SK-N-SH (cell line): ENCODE results near the gene SELENOH. TPM values are rescaled to one million over a fixed set of nuclear protein-coding genes. Genes with fewer than 3 reads are reported as not detected.

Experiments used
- CTCF ChIA-PET: fragments of 300-600, 350-600 bp; formaldehyde crosslinking; extraction: SDS; loops from one replicate; lab custom pipeline; 2021; lab: Yijun Ruan, JAX
- POLR2A ChIA-PET: fragments of 350-600 bp; sonication (Branson Sonifier 250); formaldehyde crosslinking; extraction: SDS; loops from one replicate; lab custom pipeline; 2020; ENCODE audit warnings: antibody characterized with exemption, inconsistent platforms; lab: Yijun Ruan, JAX
- DNase-seq: peaks from one replicate; pipeline ENCODE4 v3.0.0; 2012
- H2AFZ ChIP-seq: fragments of 200-600 bp; sonication (generic); 2 replicates; pipeline ENCODE4 v1.8.1; 2016; ENCODE audit warnings: antibody characterized with exemption, mild to moderate bottlenecking, low read depth
- H3F3A ChIP-seq: fragments of 200-600 bp; sonication (generic); replicated peaks from 2 replicates; pipeline ENCODE3; 2016; ENCODE audit warnings: antibody characterized with exemption, mild to moderate bottlenecking; ENCODE audit not compliant: insufficient read depth
- H3K27ac ChIP-seq, 2 experiments: fragments of 200-500 bp in 1 of 2; fragments of 200-600 bp in 1 of 2; sonication (Bioruptor generic) in 1 of 2; sonication (generic), shearing (Covaris generic) in 1 of 2; 2 replicates each; pipeline versions ENCODE4 v1.5.1 to v1.6.1; 2014 to 2016; ENCODE audit warnings: low read depth in 2 of 2, inconsistent platforms in 1 of 2, low read length in 1 of 2, mild to moderate bottlenecking in 1 of 2, mixed read lengths in 1 of 2
- H3K27me3 ChIP-seq: fragments of 200-600 bp; sonication (generic), shearing (Covaris generic); 2 replicates; pipeline ENCODE4 v1.6.1; 2016; ENCODE audit warnings: mixed run types; ENCODE audit not compliant: insufficient read depth
- H3K36me3 ChIP-seq, 2 experiments: fragments of 200-500 bp in 1 of 2; fragments of 200-600 bp in 1 of 2; sonication (Bioruptor generic) in 1 of 2; sonication (generic) in 1 of 2; replicated peaks in 1 of 2; 2 replicates each; pipeline versions ENCODE3 to v1.5.1; 2014 to 2016; ENCODE audit warnings: low read length in 1 of 2, mild to moderate bottlenecking in 1 of 2; ENCODE audit not compliant: insufficient read depth in 2 of 2, control insufficient read depth in 1 of 2
- H3K4me1 ChIP-seq, 2 experiments: fragments of 200-500 bp in 1 of 2; fragments of 200-600 bp in 1 of 2; sonication (Bioruptor generic) in 1 of 2; sonication (generic), shearing (Covaris generic) in 1 of 2; 2 replicates each; pipeline versions ENCODE4 v1.5.1 to v1.6.1; 2014 to 2016; ENCODE audit warnings: low read depth in 1 of 2, low read length in 1 of 2, mixed run types in 1 of 2; ENCODE audit not compliant: insufficient read depth in 2 of 2, control insufficient read depth in 1 of 2
- H3K4me2 ChIP-seq: fragments of 200-600 bp; sonication (generic), shearing (Covaris generic); 2 replicates; pipeline ENCODE4 v1.6.1; 2017; ENCODE audit warnings: mixed run types
- H3K4me3 ChIP-seq, 2 experiments: fragments of 200-500 bp in 1 of 2; fragments of 200-600 bp in 1 of 2; sonication (Bioruptor generic) in 1 of 2; sonication (generic), shearing (Covaris generic) in 1 of 2; 2 replicates each; pipeline versions ENCODE4 v1.5.1 to v1.8.1; 2014 to 2016; ENCODE audit warnings: low read depth in 2 of 2, inconsistent platforms in 1 of 2, low read length in 1 of 2, mild to moderate bottlenecking in 1 of 2, mixed read lengths in 1 of 2, moderate library complexity in 1 of 2
- H3K79me2 ChIP-seq: fragments of 200-600 bp; sonication (generic); 2 replicates; pipeline ENCODE4 v1.8.1; 2017; ENCODE audit warnings: mild to moderate bottlenecking; ENCODE audit not compliant: insufficient read depth
- H3K9ac ChIP-seq: fragments of 200-600 bp; sonication (generic); 2 replicates; pipeline ENCODE4 v1.6.1; 2017; ENCODE audit warnings: mixed run types
- H3K9me2 ChIP-seq: fragments of 200-600 bp; sonication (generic); 2 replicates; pipeline ENCODE4 v1.6.1; 2017; ENCODE audit warnings: mixed run types
- H3K9me3 ChIP-seq: fragments of 200-600 bp; sonication (generic); 2 replicates; pipeline ENCODE4 v1.6.1; 2017; ENCODE audit warnings: mixed run types, mild to moderate bottlenecking, moderate library complexity
- H4K20me1 ChIP-seq: fragments of 200-600 bp; sonication (generic); 2 replicates; pipeline ENCODE4 v1.6.1; 2017; ENCODE audit warnings: mild to moderate bottlenecking, mixed run types; ENCODE audit not compliant: insufficient read depth
- CHD2 ChIP-seq: fragments of 150-350 bp; IDR thresholded peaks from 2 replicates; pipeline ENCODE4 v1.6.1; 2018; ENCODE audit warnings: low read length; ENCODE audit not compliant: partially characterized antibody
- EP300 ChIP-seq, 2 experiments: IDR thresholded peaks; 2 replicates each; pipeline versions ENCODE4 v1.4.0 to v1.6.1; 2012; ENCODE audit warnings: borderline replicate concordance in 1 of 2, low read depth in 1 of 2, low read length in 1 of 2
- FOSL2 ChIP-seq: IDR thresholded peaks from 2 replicates; pipeline ENCODE4 v1.4.0; 2012; ENCODE audit warnings: low read depth, mild to moderate bottlenecking, moderate library complexity, borderline replicate concordance
- FOXJ3 ChIP-seq: sonication (generic); formaldehyde crosslinking; IDR thresholded peaks from 2 replicates; pipeline ENCODE4 v1.5.1; 2020; ENCODE audit warnings: mild to moderate bottlenecking, missing genetic modification reagents
- FOXM1 ChIP-seq: IDR thresholded peaks from 2 replicates; pipeline ENCODE4 v1.4.0; 2012; ENCODE audit warnings: low read depth, mild to moderate bottlenecking
- MEF2A ChIP-seq: IDR thresholded peaks from 2 replicates; pipeline ENCODE4 v1.4.0; 2012; ENCODE audit warnings: low read depth, borderline replicate concordance
- MXI1 ChIP-seq: IDR thresholded peaks from 2 replicates; pipeline ENCODE4 v1.6.1; 2012; ENCODE audit warnings: mild to moderate bottlenecking, low read depth, low read length, improper control_type of control experiment
- NRF1 ChIP-seq: IDR thresholded peaks from 2 replicates; pipeline ENCODE4 v1.6.1; 2012; ENCODE audit warnings: low read depth, mild to moderate bottlenecking, low read length
- RAD21 ChIP-seq: IDR thresholded peaks from 2 replicates; pipeline ENCODE4 v1.6.1; 2012; ENCODE audit warnings: mild to moderate bottlenecking, low read length
- RXRA ChIP-seq: IDR thresholded peaks from 2 replicates; pipeline ENCODE4 v1.4.0; 2012; ENCODE audit warnings: low read depth, mild to moderate bottlenecking, borderline replicate concordance
- SIN3A ChIP-seq: IDR thresholded peaks from 2 replicates; pipeline ENCODE4 v1.6.1; 2012; ENCODE audit warnings: low read depth, mild to moderate bottlenecking, low read length, moderate library complexity, borderline replicate concordance
- TEAD4 ChIP-seq: IDR thresholded peaks from 2 replicates; pipeline ENCODE4 v1.4.0; 2012; ENCODE audit warnings: mild to moderate bottlenecking, borderline replicate concordance; ENCODE audit not compliant: insufficient read depth
- YY1 ChIP-seq: IDR thresholded peaks from 2 replicates; pipeline ENCODE4 v1.4.0; 2012; ENCODE audit warnings: low read depth, mild to moderate bottlenecking
- WGBS: methylation state at CpG from one replicate; pipeline ENCODE4 v1.1.6; 2017; ENCODE audit warnings: low lambda C conversion rate; 5-methylcytosine and 5-hydroxymethylcytosine counted together
- polyA plus RNA-seq, 3 experiments: library from polyadenylated mRNA; depleted of rRNA; stranded (reverse); fragments of >200 nt; gene quantifications; 2 replicates each; pipeline ENCODE4 v1.2.3, GENCODE V29; 2012
- TF ChIP-seq, protein P1 (sequence below): fragments of 200-600 bp; sonication (generic); IDR thresholded peaks from 2 replicates; pipeline ENCODE4 v1.6.1; 2017; ENCODE audit warnings: antibody characterized with exemption, mild to moderate bottlenecking, moderate library complexity
- TF ChIP-seq, protein P2 (sequence below): IDR thresholded peaks from 2 replicates; pipeline ENCODE4 v1.4.0; 2012; ENCODE audit warnings: low read depth, borderline replicate concordance

SELENOH gene
- polyA plus RNA-seq, 1 of the 3 experiments (the other 2 are of a cell fraction) = 333 TPM

DNA sequence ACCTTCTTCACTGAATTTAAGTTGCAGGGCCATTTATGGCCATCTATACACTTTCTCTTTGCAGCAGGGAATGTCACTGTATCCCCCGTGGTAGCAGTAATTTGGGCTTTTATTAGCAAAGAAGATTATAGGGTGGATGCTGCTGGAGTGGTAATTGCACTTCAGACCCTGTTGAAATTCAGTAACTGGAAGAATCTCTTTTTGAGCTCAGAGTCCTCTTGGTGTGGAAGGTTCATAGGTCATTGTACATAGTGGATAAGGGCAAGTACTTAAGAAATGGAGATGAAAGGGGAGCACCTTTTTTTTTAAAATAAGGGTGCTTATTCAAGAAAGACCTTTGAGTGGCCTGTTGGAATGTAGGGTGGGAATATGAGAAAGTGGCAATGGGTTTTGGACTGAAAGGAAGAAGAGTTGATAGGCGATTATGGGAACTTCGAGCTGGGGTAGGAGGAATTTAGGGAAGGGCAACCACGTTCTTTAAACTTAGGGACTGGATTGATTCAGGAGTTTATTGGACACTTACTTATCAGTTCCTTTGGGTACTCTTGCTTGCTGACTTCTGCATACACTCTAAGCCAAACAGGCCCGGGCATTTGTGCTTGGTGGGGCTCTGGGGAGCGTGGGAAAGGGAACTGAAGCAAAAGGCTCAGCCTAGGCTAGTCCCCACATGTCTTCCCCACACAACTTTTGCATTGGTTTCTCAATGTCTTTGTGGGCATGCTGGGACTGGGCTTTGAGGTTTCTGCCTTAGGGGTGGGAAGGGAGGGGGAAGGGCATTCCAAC, 46.8 kb downstream of the SELENOH start:
- Histone ChIP-seq H3K79me2 (peaks cover 97% of the 10 kb centered on the region), H3K4me3 (no peak overlapping the region), H3K9me3 (no peaks in the 10 kb centered on the region), H3K27me3 (no peaks in the 10 kb centered on the region), H3F3A (peaks cover 5% of the 10 kb centered on the region), H3K4me1 (peaks cover 0 to 15% of the 10 kb centered on the region in 2 experiments; a peak in 2 of 4 replicates), H3K27ac (no peak overlapping the region), H3K4me2 (no peak overlapping the region), H4K20me1 (peaks cover 36% of the 10 kb centered on the region), H3K36me3 (peaks cover 0 to 10% of the 10 kb centered on the region in 2 experiments), H3K9ac (no peak overlapping the region), H2AFZ (no peak overlapping the region), H3K9me2 (no peaks in the 10 kb centered on the region)
- CTCF ChIA-PET = interaction anchor here (1.6 to 2.1 kb wide), 2 partner anchors 11 to 13 kb away, joined by 3 to 17 read pairs; no protein-coding TSS in a partner anchor
- TF ChIP-seq FOXM1 (no peak), RAD21 (no peak), FOSL2 (no peak), RXRA (no peak), MEF2A (no peak), NRF1 (no peak), EP300 (IDR thresholded peaks at IDR 0.05; ENCODE audit: borderline replicate concordance in 1 of 2, low read depth in 1 of 2, low read length in 1 of 2) (no peak), FOXJ3 (CRISPR knock-in tag) (no peak), YY1 (no peak), MXI1 (no peak), SIN3A (no peak), CHD2 (no peak), TEAD4 (no peak)
- TF ChIP-seq, protein P1, sequence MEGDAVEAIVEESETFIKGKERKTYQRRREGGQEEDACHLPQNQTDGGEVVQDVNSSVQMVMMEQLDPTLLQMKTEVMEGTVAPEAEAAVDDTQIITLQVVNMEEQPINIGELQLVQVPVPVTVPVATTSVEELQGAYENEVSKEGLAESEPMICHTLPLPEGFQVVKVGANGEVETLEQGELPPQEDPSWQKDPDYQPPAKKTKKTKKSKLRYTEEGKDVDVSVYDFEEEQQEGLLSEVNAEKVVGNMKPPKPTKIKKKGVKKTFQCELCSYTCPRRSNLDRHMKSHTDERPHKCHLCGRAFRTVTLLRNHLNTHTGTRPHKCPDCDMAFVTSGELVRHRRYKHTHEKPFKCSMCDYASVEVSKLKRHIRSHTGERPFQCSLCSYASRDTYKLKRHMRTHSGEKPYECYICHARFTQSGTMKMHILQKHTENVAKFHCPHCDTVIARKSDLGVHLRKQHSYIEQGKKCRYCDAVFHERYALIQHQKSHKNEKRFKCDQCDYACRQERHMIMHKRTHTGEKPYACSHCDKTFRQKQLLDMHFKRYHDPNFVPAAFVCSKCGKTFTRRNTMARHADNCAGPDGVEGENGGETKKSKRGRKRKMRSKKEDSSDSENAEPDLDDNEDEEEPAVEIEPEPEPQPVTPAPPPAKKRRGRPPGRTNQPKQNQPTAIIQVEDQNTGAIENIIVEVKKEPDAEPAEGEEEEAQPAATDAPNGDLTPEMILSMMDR = no peak
- TF ChIP-seq, protein P2, sequence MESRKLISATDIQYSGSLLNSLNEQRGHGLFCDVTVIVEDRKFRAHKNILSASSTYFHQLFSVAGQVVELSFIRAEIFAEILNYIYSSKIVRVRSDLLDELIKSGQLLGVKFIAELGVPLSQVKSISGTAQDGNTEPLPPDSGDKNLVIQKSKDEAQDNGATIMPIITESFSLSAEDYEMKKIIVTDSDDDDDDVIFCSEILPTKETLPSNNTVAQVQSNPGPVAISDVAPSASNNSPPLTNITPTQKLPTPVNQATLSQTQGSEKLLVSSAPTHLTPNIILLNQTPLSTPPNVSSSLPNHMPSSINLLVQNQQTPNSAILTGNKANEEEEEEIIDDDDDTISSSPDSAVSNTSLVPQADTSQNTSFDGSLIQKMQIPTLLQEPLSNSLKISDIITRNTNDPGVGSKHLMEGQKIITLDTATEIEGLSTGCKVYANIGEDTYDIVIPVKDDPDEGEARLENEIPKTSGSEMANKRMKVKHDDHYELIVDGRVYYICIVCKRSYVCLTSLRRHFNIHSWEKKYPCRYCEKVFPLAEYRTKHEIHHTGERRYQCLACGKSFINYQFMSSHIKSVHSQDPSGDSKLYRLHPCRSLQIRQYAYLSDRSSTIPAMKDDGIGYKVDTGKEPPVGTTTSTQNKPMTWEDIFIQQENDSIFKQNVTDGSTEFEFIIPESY = no peak
- WGBS = 98% methylated on average over 6 of the region's 6 CpGs
- POLR2A ChIA-PET = no interaction called here
- no peak for DNase-seq
